Measurements from ENCODE around the gene SEMA4C. TPM values are rescaled to one million over a fixed set of nuclear protein-coding genes. Genes with fewer than 3 reads are reported as not detected.

SEMA4C gene
- total and polyA plus RNA-seq, 9 of the 15 experiments (the other 6 are each of a cell fraction or from before 2014, with no cell fraction given): 0.32 to 59.7 (median 23.9) TPM

DNA sequence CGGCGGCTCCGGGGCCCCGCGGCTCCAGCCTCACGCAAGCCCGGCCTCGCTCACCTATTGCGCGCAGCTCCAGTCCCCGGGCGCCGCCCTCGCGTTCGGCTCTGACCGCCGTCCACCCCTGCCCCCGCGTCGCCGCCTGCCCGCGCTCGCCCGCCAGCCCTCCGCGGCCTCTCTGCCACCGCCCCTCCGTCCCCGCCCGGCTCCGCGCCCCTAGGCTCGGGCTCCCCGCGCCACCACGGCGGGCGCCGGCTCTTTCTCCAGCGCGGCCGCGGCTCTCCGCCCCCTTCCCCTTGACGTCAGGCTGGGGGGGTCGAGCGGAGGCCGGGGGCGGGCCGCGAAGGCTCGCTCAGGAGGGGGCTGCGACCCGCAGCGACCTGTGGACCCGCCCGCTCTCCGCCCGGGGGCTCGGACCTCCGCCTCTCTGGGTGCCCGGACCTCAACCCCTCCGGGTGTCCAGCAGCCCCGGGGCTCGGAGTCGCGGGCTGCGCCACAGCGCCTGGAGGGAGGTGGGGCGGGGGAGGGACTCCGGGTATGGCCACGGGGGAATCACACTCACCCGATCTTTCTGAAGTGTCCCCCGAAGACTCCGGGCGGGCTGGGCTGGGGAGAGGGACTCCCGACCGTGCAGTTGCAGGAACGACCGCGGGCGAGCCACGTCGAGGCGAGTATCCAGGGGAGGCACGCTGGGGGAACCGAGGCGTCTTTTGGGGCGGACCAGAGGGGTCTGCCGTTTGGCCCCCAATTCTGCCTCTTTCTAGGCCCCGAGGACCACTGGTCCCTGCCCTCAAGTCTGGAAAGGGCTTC, at the start of gene SEMA4C (continued):
- no peak for TF ChIP-seq TEAD2 (tag; IDR thresholded peaks at IDR 0.05)
- no peak for TF ChIP-seq CC2D1A (IDR thresholded peaks at IDR 0.05)
- TF ChIP-seq PHTF2 (CRISPR knock-in tag; IDR thresholded peaks at IDR 0.05): no peak
- TF ChIP-seq, protein P1, sequence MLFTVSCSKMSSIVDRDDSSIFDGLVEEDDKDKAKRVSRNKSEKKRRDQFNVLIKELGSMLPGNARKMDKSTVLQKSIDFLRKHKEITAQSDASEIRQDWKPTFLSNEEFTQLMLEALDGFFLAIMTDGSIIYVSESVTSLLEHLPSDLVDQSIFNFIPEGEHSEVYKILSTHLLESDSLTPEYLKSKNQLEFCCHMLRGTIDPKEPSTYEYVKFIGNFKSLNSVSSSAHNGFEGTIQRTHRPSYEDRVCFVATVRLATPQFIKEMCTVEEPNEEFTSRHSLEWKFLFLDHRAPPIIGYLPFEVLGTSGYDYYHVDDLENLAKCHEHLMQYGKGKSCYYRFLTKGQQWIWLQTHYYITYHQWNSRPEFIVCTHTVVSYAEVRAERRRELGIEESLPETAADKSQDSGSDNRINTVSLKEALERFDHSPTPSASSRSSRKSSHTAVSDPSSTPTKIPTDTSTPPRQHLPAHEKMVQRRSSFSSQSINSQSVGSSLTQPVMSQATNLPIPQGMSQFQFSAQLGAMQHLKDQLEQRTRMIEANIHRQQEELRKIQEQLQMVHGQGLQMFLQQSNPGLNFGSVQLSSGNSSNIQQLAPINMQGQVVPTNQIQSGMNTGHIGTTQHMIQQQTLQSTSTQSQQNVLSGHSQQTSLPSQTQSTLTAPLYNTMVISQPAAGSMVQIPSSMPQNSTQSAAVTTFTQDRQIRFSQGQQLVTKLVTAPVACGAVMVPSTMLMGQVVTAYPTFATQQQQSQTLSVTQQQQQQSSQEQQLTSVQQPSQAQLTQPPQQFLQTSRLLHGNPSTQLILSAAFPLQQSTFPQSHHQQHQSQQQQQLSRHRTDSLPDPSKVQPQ (CRISPR knock-in tag; IDR thresholded peaks at IDR 0.05; ENCODE audit: borderline replicate concordance): no peak
- no peak for TF ChIP-seq PHF20 (IDR thresholded peaks at IDR 0.05; ENCODE audit: partially characterized antibody)
- no peak for TF ChIP-seq MBD2 (IDR thresholded peaks at IDR 0.05; ENCODE audit: borderline replicate concordance, low read depth)
- no peak for TF ChIP-seq HNRNPK (IDR thresholded peaks at IDR 0.05; ENCODE audit: low read depth, low read length, poor library complexity, severe bottlenecking)
- no peak for TF ChIP-seq CCAR2 (IDR thresholded peaks at IDR 0.05; ENCODE audit: low read depth, low read length)
- TF ChIP-seq HMG20A (CRISPR knock-in tag; conservative IDR thresholded peaks at IDR 0.05): no peak
- TF ChIP-seq, protein P2, sequence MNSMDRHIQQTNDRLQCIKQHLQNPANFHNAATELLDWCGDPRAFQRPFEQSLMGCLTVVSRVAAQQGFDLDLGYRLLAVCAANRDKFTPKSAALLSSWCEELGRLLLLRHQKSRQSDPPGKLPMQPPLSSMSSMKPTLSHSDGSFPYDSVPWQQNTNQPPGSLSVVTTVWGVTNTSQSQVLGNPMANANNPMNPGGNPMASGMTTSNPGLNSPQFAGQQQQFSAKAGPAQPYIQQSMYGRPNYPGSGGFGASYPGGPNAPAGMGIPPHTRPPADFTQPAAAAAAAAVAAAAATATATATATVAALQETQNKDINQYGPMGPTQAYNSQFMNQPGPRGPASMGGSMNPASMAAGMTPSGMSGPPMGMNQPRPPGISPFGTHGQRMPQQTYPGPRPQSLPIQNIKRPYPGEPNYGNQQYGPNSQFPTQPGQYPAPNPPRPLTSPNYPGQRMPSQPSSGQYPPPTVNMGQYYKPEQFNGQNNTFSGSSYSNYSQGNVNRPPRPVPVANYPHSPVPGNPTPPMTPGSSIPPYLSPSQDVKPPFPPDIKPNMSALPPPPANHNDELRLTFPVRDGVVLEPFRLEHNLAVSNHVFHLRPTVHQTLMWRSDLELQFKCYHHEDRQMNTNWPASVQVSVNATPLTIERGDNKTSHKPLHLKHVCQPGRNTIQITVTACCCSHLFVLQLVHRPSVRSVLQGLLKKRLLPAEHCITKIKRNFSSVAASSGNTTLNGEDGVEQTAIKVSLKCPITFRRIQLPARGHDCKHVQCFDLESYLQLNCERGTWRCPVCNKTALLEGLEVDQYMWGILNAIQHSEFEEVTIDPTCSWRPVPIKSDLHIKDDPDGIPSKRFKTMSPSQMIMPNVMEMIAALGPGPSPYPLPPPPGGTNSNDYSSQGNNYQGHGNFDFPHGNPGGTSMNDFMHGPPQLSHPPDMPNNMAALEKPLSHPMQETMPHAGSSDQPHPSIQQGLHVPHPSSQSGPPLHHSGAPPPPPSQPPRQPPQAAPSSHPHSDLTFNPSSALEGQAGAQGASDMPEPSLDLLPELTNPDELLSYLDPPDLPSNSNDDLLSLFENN (IDR thresholded peaks at IDR 0.05; ENCODE audit: low read depth in 2 of 2, low read length in 2 of 2): no peak
- no peak for TF ChIP-seq ZNF347 (CRISPR knock-in tag; IDR thresholded peaks at IDR 0.05; ENCODE audit: low read depth)
- no peak for TF ChIP-seq ZNF311 (CRISPR knock-in tag; IDR thresholded peaks at IDR 0.05)
- TF ChIP-seq HEY1 (CRISPR knock-in tag; IDR thresholded peaks at IDR 0.05; ENCODE audit: borderline replicate concordance): no peak
- TF ChIP-seq BMI1 (IDR thresholded peaks at IDR 0.05; ENCODE audit: low read length): no peak
- no peak for TF ChIP-seq TAL1 (IDR thresholded peaks at IDR 0.05)
- TF ChIP-seq ZNF644 (tag; IDR thresholded peaks at IDR 0.05; ENCODE audit: low read depth): no peak
- TF ChIP-seq ZNF239 (CRISPR knock-in tag; IDR thresholded peaks at IDR 0.05): no peak
- TF ChIP-seq C11orf30 (IDR thresholded peaks at IDR 0.05; ENCODE audit: low read depth): no peak
